Naive B cell (primary cell): ENCODE data around the gene SIRPB2. TPM values are rescaled to one million over a fixed set of nuclear protein-coding genes. Genes with fewer than 3 reads are reported as not detected.

Experiments used
- ATAC-seq, 2 donors: fragments of 150-1000 bp; cut with Tn5 transposase; 2 replicates each; pipeline ENCODE4 v1.10.0; 2021; ENCODE audit warnings: low read depth in 2 of 2, mild to moderate bottlenecking in 2 of 2, moderate library complexity in 2 of 2
- DNase-seq: peaks from one replicate; pipeline ENCODE4 v3.0.0; 2022
- H3K27ac Mint-ChIP-seq, 6 donors: one replicate each; pipeline ENCODE4 v1.8.0; 2020 to 2022; ENCODE audit warnings: mild to moderate bottlenecking in 6 of 6, mixed read lengths in 6 of 6, moderate library complexity in 5 of 6, inconsistent platforms in 2 of 6
- H3K27me3 Mint-ChIP-seq, 3 donors: one replicate each; pipeline ENCODE4 v1.8.0; 2021 to 2022; ENCODE audit warnings: mixed read lengths in 3 of 3, mild to moderate bottlenecking in 1 of 3
- H3K36me3 Mint-ChIP-seq, 2 donors: one replicate each; pipeline ENCODE4 v1.8.0; 2020 to 2022; ENCODE audit warnings: mixed read lengths in 2 of 2, inconsistent platforms in 1 of 2, mild to moderate bottlenecking in 1 of 2
- H3K4me1 Mint-ChIP-seq, 3 donors: one replicate each; pipeline ENCODE4 v1.8.0; 2020 to 2022; ENCODE audit warnings: mixed read lengths in 3 of 3, inconsistent platforms in 1 of 3, mild to moderate bottlenecking in 1 of 3, moderate library complexity in 1 of 3
- H3K4me3 Mint-ChIP-seq, 8 donors: one replicate each; pipeline ENCODE4 v1.8.0; 2020 to 2022; ENCODE audit warnings: mild to moderate bottlenecking in 8 of 8, mixed read lengths in 8 of 8, moderate library complexity in 8 of 8, inconsistent platforms in 2 of 8
- H3K9me3 Mint-ChIP-seq, 7 donors: one replicate each; pipeline ENCODE4 v1.8.0; 2020 to 2022; ENCODE audit warnings: mixed read lengths in 7 of 7, mild to moderate bottlenecking in 5 of 7, inconsistent platforms in 2 of 7, moderate library complexity in 1 of 7
- polyA plus RNA-seq, 6 donors: library from polyadenylated mRNA; unstranded; fragments of 300-500 nt; fragmentation: Illumina TruSeq; gene quantifications; one replicate each; pipeline ENCODE4 v1.2.3, GENCODE V29; 2021; ENCODE audit warnings: low read depth in 6 of 6

SIRPB2 gene
- polyA plus RNA-seq, 6 donors from 2014 or later: 0.18 to 0.36 (median 0.22) TPM; not detected in 2

DNA sequence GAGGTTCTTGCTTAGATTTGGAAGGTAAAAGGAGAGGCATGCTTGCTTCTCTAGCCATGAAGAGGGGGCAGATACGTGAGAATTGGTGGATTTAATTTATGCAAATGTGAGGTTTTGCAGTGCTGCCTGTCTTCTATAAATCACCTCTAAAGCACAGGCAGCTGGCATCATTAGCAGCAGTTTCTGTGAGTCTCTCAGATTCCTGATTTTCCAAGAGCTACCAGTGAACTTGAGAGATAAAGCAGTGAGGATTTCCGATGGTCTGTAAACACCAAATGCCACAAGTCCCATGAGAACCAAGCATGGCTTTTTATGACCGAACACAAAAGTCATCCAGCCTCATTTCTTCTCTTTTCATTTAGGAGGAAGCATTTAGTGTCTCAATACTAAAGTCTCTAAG, 3.2 kb upstream of the SIRPB2 start:
- no peaks in the 10 kb centered on the region for H3K36me3 Mint-ChIP-seq
- peaks cover 13 to 20% (median 18%) of the 10 kb centered on the region in 3 donors for H3K27me3 Mint-ChIP-seq
- peak overlapping the region in 2 of 8 donors; percentile 8 to 17 for H3K4me3 Mint-ChIP-seq
- ATAC-seq (peak in 1 of 2 donors; percentile 38), DNase-seq (no peak)
- H3K9me3 Mint-ChIP-seq: peaks cover 0 to 6% (median 0%) of the 10 kb centered on the region in 7 donors
- no peak overlapping the region for H3K27ac Mint-ChIP-seq
- H3K4me1 Mint-ChIP-seq: peaks cover 39 to 44% (median 41%) of the 10 kb centered on the region in 3 donors

DNA sequence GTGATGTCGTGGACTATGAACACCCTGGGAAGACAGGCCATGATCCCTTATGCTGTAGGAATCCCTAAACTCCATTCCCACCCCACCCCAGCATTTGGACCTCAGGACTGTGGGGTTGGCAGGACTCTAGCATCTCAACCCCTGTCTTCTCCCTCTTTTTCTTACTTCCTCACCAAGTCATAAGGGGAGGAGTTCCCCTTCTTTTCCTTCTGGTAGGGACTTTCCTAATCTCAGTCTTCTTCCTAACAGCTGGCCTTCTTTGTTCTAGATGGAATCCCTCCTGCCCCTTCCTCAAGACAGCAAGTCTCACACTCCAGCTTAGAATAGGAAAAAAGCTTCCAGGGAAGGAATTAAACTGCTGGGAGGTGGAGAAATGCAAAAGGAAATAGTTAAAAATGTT, 2.3 kb upstream of the SIRPB2 start:
- Mint-ChIP-seq H3K27ac (no peak overlapping the region), H3K4me1 (peaks cover 39 to 44% (median 41%) of the 10 kb centered on the region in 3 donors), H3K36me3 (no peaks in the 10 kb centered on the region), H3K9me3 (peaks cover 0 to 6% (median 0%) of the 10 kb centered on the region in 7 donors), H3K4me3 (no peak overlapping the region), H3K27me3 (peaks cover 12 to 14% (median 14%) of the 10 kb centered on the region in 3 donors)
- ATAC-seq: no peak
- no peak for DNase-seq

DNA sequence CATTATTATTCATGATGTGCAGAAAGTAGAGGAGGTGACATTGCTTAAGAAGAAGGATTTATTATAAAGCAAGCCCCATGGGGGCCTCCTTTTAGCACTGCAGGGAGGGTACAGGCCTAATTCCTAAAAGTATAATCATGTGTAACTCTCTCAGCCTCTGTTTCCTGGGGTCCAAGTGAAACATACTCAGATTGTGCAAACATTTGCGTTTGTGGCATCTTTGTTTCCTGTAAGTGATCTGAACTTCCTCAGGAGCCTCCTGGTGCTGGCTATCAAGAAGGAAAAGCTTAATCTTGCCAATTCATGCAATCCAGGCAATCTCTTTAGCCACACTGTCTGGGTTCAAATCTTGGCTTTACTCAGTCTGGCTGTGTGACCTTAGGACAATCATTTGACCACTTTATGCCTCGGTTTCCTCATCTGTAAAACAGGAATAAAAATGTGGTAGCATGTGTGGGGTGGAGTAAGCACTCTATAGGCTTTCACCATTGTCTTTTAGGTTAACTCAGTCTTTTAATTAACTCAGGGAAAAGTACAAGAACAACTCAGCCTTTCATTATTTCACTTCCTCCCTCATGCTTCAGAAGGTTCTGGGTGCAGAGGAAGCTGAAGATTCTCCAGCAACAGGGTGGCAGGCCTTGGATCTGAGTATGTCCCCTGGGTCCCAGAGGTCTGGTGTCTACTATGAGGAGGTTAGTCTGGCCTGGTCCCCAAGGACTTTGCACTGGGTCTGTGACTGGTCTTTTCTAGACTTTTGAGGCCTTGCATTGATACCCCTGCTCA, 831 bp upstream of the SIRPB2 start:
- peaks cover 0 to under 1% (median 0%) of the 10 kb centered on the region in 7 donors for H3K9me3 Mint-ChIP-seq
- H3K4me3 Mint-ChIP-seq: peak overlapping the region in 6 of 8 donors; percentile 1 to 67 (median 39)
- peak overlapping the region in 4 of 6 donors; percentile 17 to 47 (median 44) for H3K27ac Mint-ChIP-seq
- no peaks in the 10 kb centered on the region for H3K36me3 Mint-ChIP-seq
- peaks cover 39 to 44% (median 41%) of the 10 kb centered on the region in 3 donors for H3K4me1 Mint-ChIP-seq
- peaks cover 0 to 13% (median 9%) of the 10 kb centered on the region in 3 donors for H3K27me3 Mint-ChIP-seq
- DNase-seq (no peak), ATAC-seq (peak; percentile 67 to 88)

DNA sequence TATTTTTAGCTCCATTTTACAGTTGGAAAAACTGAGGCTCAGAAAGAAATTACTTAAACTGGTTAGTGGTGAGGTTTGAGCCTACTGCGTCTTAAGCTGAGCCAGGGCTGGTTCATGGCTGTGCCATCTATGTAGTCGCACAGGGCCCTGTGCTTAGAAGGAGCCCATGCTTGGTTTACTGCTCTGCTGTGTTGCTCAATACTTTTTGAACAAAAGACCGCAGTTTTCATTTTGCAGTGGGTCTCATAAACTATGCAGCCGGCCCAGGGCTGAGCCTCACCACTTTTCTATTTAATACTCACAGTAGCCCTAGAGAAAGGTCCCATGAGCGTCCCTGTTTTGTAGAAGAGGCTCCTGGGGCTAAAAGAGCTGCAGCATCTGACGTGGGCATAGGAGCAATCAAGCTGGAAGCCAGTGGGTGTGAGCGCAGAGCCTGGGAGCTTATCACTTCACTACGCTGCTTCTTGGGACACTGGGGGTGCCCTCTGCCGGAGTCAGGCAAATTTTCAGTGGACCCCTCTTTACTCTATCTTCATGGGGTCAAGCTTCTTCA, 501 bp downstream of the SIRPB2 start:
- DNase-seq (no peak), ATAC-seq (no peak)
- H3K27ac Mint-ChIP-seq: peak overlapping the region in 1 of 6 donors; percentile 76
- H3K4me1 Mint-ChIP-seq: peaks cover 39 to 44% (median 41%) of the 10 kb centered on the region in 3 donors
- H3K4me3 Mint-ChIP-seq: peak overlapping the region in 3 of 8 donors; percentile 19 to 65 (median 46)
- no peaks in the 10 kb centered on the region for H3K9me3 Mint-ChIP-seq
- H3K27me3 Mint-ChIP-seq: peaks cover 5 to 13% (median 6%) of the 10 kb centered on the region in 3 donors
- H3K36me3 Mint-ChIP-seq: no peaks in the 10 kb centered on the region

DNA sequence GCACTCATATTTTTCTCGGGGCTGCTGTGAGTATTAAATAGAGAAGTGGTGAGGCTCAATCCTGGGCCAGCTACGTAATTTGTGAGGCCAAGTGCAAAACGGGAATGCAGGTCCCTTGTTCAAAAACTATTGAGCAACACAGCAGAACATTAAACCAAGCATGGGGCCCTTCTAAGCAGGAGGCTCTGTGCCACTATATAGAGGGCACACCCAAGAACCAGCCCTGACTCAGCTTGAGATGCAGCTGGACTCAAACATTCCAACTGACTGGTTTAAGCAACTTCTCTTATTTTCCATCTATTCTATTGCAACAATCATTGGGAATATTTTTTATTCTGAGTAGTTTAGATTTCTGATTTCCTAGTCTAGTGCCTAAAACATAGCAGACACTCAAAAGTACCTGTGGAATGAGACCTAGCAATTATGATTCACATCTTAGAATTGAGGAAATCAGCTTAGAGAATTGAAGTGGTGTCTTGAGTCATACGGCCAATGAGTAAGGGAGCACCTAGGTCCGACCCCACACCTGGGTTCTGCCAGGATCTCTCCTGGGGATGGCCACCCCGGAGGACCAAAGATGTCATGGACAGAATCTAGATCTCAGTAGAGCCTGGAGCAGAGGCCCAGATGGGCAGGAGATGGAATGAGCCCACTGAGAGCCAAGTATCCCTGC, 1.3 kb downstream of the SIRPB2 start:
- Mint-ChIP-seq H3K36me3 (no peaks in the 10 kb centered on the region), H3K4me1 (peaks cover 35 to 42% (median 35%) of the 10 kb centered on the region in 3 donors), H3K9me3 (no peaks in the 10 kb centered on the region), H3K27ac (peak overlapping the region in 1 of 6 donors; percentile 76), H3K4me3 (no peak overlapping the region), H3K27me3 (peaks cover 9 to 19% (median 13%) of the 10 kb centered on the region in 3 donors)
- ATAC-seq: no peak
- no peak for DNase-seq

DNA sequence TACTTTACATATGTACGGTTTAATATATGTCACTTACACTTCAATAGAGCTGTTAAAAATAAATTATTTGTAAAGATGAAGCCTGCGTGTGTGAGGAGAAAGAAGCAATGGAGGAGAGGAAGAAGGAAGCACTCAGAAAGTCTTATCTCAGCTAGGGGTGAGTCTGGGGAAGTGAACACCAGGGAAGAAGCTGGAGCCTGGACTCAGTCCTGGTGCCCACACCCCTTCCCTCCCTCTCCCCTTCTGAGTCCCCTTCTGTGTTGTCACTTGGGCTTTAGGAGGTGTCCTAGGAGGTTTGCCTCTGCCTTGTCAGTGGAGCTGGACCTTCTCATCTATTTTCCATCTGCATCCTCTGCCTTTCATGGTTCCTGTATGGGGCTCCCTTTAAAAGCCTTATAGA, 1.9 kb downstream of the SIRPB2 start:
- DNase-seq: no peak
- Mint-ChIP-seq H3K4me1 (peaks cover 29 to 36% (median 29%) of the 10 kb centered on the region in 3 donors), H3K36me3 (no peaks in the 10 kb centered on the region), H3K27me3 (peaks cover 15 to 25% (median 16%) of the 10 kb centered on the region in 3 donors), H3K27ac (no peak overlapping the region), H3K4me3 (no peak overlapping the region), H3K9me3 (no peaks in the 10 kb centered on the region)
- no peak for ATAC-seq

DNA sequence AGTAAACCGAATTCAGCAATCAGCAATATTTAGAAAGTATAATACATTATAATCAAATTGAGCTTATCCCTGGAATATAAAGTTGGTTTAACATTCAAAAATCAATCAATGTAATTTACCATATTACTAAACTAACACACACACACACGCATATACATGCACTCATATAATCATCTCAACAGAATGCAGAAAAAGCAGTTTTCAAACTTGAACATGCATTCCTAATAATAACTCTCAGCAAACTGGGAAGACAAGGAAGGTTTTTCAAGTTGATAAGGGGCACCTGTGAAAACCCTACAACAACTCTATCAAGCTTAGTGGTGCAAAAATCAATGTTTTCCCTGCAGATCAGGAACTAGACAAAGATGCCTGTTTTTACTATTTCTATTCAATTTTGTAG, 4.7 kb downstream of the SIRPB2 start:
- Mint-ChIP-seq H3K4me1 (peaks cover 6 to 10% (median 8%) of the 10 kb centered on the region in 3 donors), H3K4me3 (no peak overlapping the region), H3K27me3 (peaks cover 32 to 51% (median 34%) of the 10 kb centered on the region in 3 donors), H3K9me3 (no peaks in the 10 kb centered on the region), H3K27ac (no peak overlapping the region), H3K36me3 (no peaks in the 10 kb centered on the region)
- ATAC-seq (no peak), DNase-seq (no peak)

DNA sequence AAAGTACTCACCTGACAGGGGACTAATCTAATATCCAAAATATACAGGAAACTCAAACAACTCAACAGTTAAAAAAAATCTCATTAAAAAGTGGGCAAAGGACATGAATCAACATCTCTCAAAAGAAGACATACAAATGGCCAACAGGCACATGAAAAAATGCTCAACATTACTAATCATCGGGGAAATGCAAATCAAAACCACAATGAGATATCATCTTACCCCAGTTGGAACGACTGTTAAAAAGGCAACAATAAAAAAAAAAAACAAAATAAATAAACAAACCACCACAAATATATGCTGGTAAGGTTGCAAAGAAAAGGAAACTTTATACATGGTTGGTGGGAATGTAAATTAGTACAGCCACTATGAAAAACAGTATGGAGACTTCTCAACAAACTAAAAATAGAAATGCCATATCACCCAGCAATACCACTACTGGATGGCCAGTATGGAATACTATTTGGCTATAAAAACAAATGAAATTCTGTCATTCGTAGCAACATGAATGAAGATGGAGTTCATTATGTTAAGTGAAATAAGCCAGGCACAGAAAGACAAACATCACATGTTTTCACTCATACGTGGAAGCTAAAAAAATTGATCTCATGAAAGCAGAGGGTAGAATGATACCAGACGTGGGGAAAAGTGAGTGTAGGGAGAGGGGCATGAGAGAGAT, 6.6 kb downstream of the SIRPB2 start:
- Mint-ChIP-seq H3K4me3 (no peak overlapping the region), H3K27ac (peak overlapping the region in 1 of 6 donors; percentile 70), H3K36me3 (no peaks in the 10 kb centered on the region), H3K4me1 (no peaks in the 10 kb centered on the region), H3K9me3 (no peaks in the 10 kb centered on the region), H3K27me3 (peaks cover 30 to 63% (median 42%) of the 10 kb centered on the region in 3 donors)
- DNase-seq (no peak), ATAC-seq (no peak)

DNA sequence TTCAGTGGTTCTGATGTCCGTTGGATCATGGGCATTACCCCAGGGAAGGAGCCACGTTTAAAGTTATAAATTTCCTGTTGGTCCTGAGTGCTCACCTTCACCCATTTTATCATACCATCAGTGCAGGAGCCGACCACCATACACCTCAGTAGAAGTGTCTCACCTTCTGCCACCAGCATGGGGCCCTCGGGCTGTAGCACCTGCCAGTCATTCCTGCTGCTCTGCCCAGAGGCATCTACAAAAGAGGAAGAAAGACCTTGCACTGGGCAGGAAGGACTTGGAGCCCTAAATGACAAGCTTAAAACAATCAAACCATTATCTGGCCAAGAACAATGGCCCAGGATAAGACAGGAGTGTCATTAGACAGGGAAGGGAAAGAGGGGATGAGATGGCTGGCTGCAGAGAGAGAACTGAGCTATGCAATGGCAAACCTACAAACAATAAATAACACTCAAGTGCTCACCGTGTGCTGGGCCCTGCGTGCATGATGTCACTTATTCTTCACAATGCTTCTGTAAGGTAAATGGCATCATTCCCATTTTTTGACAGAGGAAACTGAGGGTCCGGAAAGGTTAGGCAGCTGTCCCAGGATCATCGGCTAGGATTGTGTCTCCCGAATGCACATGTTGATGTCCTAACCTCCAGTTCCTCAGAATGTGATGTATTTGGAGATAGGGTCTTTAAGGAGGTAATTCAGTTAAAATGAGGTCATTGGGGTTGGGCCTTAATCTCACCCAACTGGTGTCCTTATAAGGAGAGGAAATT, 11.2 kb downstream of the SIRPB2 start:
- Mint-ChIP-seq H3K4me1 (no peaks in the 10 kb centered on the region), H3K27ac (peak overlapping the region in 1 of 6 donors; percentile 42), H3K36me3 (no peaks in the 10 kb centered on the region), H3K9me3 (no peaks in the 10 kb centered on the region), H3K4me3 (no peak overlapping the region), H3K27me3 (peaks cover 25 to 59% (median 45%) of the 10 kb centered on the region in 3 donors)
- ATAC-seq (no peak), DNase-seq (no peak)

DNA sequence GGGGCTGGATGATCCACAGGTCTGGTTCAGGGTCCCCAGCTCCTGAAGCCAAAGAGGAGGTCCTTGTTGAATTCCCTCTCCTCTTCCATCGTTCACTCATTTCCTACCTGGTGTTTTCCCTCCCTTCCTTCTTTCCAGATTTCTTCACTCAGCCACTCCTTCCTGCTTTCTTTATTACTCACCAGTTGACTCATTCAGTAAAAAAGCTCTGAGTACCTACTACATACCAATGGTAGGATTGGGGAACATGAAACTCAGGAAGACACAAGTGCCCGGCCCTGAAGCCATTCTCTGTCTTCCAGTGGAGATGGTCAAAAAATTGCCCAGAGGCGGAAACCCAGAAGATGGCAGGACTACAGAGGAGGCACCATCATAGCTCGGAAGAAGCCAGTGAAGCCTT, 12.7 kb downstream of the SIRPB2 start:
- ATAC-seq (no peak), DNase-seq (no peak)
- Mint-ChIP-seq H3K9me3 (no peaks in the 10 kb centered on the region), H3K4me1 (no peaks in the 10 kb centered on the region), H3K27me3 (peaks cover 15 to 44% (median 30%) of the 10 kb centered on the region in 3 donors), H3K27ac (peak overlapping the region in 1 of 6 donors; percentile 42), H3K36me3 (no peaks in the 10 kb centered on the region), H3K4me3 (no peak overlapping the region)

DNA sequence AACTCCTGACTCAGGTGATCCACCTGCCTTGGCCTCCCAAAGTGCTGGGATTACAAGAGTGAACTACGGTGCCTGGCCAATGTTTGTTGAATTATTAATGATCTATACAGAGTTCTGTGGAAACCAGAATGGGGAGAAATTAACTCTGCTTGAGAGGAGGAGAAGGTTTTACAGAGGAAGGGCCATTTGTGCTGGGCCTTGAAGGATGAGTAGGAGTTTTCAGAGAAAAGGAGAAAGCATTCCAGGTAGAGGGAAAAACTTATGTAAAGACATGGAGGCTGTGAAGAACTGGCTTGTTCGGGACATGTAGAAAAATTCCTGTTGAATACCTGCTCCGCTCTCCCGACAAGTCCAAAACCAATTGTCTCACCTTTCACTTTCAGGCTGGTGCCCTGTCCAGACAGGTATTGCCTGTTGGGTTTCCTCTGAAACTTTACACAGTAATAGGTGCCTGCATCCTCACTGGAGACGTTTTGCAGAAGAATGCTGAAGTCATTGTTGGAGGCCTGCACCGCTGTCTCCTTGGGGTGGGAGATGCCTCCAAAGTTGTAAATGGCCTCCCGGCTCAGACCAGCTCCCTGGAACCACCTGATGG, 13.2 kb downstream of the SIRPB2 start:
- ATAC-seq (no peak), DNase-seq (no peak)
- H3K9me3 Mint-ChIP-seq: no peaks in the 10 kb centered on the region
- peak overlapping the region in 1 of 6 donors; percentile 31 for H3K27ac Mint-ChIP-seq
- peaks cover 15 to 40% (median 28%) of the 10 kb centered on the region in 3 donors for H3K27me3 Mint-ChIP-seq
- H3K4me1 Mint-ChIP-seq: peaks cover 4 to 5% (median 5%) of the 10 kb centered on the region in 3 donors
- H3K4me3 Mint-ChIP-seq: no peak overlapping the region
- no peaks in the 10 kb centered on the region for H3K36me3 Mint-ChIP-seq
